Smooth muscle cell (in vitro differentiated cells): ENCODE results near the gene NARS2. TPM values are rescaled to one million over a fixed set of nuclear protein-coding genes. Genes with fewer than 3 reads are reported as not detected.
"Not testable (repeated sequence)": the region's sequence is repeated elsewhere in the genome, so short reads cannot be mapped to it uniquely, and the experiment has no call there.

Experiments used
- DNase-seq: peaks from one replicate; lab custom pipeline; 2025; ENCODE audit not compliant: unreplicated experiment; lab: John Stamatoyannopoulos, UW
- H2AFZ ChIP-seq: fragments of 200-600 bp; sonication (generic); 2 replicates; pipeline ENCODE4 v1.6.0; 2016; ENCODE audit warnings: antibody characterized with exemption, low read depth, mild to moderate bottlenecking
- H3F3A ChIP-seq: fragments of 200-600 bp; sonication (generic); 2 replicates; pipeline ENCODE4 v1.6.0; 2017; ENCODE audit warnings: antibody characterized with exemption, low read depth
- H3K27ac ChIP-seq: fragments of 200-600 bp; sonication (generic); 2 replicates; pipeline ENCODE4 v1.5.1; 2016; ENCODE audit warnings: low read depth, mild to moderate bottlenecking
- H3K27me3 ChIP-seq: fragments of 200-600 bp; sonication (generic); 2 replicates; pipeline ENCODE4 v1.6.1; 2016; ENCODE audit warnings: low read depth, mild to moderate bottlenecking
- H3K36me3 ChIP-seq: fragments of 200-600 bp; sonication (generic); 2 replicates; pipeline ENCODE4 v1.5.1; 2016; ENCODE audit warnings: low read depth
- H3K4me1 ChIP-seq: fragments of 200-600 bp; sonication (generic); 2 replicates; pipeline ENCODE4 v1.5.1; 2016; ENCODE audit warnings: low read depth
- H3K4me2 ChIP-seq: fragments of 200-600 bp; sonication (generic); 2 replicates; pipeline ENCODE4 v1.6.0; 2016; ENCODE audit warnings: mild to moderate bottlenecking
- H3K4me3 ChIP-seq: fragments of 200-600 bp; sonication (generic); 2 replicates; pipeline ENCODE4 v1.5.1; 2016; ENCODE audit warnings: mild to moderate bottlenecking
- H3K79me2 ChIP-seq: fragments of 200-600 bp; sonication (generic); 2 replicates; pipeline ENCODE4 v1.6.0; 2016; ENCODE audit warnings: low read depth, mild to moderate bottlenecking
- H3K9ac ChIP-seq: fragments of 200-600 bp; sonication (generic); 2 replicates; pipeline ENCODE4 v1.6.0; 2016; ENCODE audit warnings: low read depth
- H3K9me3 ChIP-seq: fragments of 200-600 bp; sonication (generic); replicated peaks from 2 replicates; pipeline ENCODE4 v1.5.1; 2016; ENCODE audit warnings: low read depth
- H4K20me1 ChIP-seq: fragments of 200-600 bp; sonication (generic); 2 replicates; pipeline ENCODE4 v1.6.0; 2016; ENCODE audit warnings: low read depth
- WGBS: methylation state at CpG from one replicate; pipeline ENCODE4 v1.1.7; 2016; ENCODE audit warnings: low lambda C conversion rate; 5-methylcytosine and 5-hydroxymethylcytosine counted together
- polyA plus RNA-seq: library from polyadenylated mRNA; unstranded; fragments of >200 nt; fragmentation: Nextera tagmentation; extraction: Ambion mirVana; gene quantifications from 2 replicates; pipeline ENCODE4 v1.2.1, GENCODE V29; 2016
- total RNA-seq: library from RNA; depleted of rRNA; stranded (reverse); fragments of >200 nt; gene quantifications from 2 replicates; pipeline ENCODE4 v1.2.3, GENCODE V29; 2014
- TF ChIP-seq, protein P1 (sequence below): fragments of 200-600 bp; sonication (generic); IDR thresholded peaks from 2 replicates; pipeline ENCODE4 v1.5.1; 2017; ENCODE audit warnings: borderline replicate concordance, mild to moderate bottlenecking, antibody characterized with exemption; ENCODE audit not compliant: insufficient read depth, poor library complexity, severe bottlenecking

NARS2 gene
- total and polyA plus RNA-seq, 2 experiments from 2014 or later: 12.2 to 17.4 TPM

DNA sequence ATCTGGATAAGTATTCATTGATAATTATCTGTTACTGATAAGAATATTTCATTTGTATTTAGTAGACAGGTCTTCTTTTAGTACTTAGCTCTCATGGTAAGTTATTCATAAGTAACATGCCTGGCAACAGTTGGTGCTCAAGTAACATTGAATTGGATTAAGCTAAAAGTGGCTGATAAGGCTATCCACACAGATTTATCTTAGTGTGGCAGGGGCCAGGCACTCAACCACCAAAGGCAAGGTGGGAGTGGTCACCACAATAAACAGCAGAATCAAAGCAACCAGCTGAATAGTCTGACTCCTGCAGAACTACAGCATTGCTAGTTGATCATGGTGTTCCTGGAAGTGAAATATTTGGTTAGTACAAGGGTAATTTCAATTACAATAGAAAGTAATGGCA lies 33.0 kb upstream of the NARS2 start:
- Histone ChIP-seq H4K20me1 (no peaks in the 10 kb centered on the region), H3K4me3 (no peak overlapping the region), H3K4me2 (no peak overlapping the region), H3K4me1 (no peaks in the 10 kb centered on the region), H3K9me3 (no peaks in the 10 kb centered on the region), H3F3A (no peaks in the 10 kb centered on the region), H3K9ac (no peak overlapping the region), H3K36me3 (no peaks in the 10 kb centered on the region), H3K79me2 (no peaks in the 10 kb centered on the region), H3K27ac (no peak overlapping the region), H2AFZ (no peak overlapping the region), H3K27me3 (no peaks in the 10 kb centered on the region)
- no peak for DNase-seq
- TF ChIP-seq, protein P1, sequence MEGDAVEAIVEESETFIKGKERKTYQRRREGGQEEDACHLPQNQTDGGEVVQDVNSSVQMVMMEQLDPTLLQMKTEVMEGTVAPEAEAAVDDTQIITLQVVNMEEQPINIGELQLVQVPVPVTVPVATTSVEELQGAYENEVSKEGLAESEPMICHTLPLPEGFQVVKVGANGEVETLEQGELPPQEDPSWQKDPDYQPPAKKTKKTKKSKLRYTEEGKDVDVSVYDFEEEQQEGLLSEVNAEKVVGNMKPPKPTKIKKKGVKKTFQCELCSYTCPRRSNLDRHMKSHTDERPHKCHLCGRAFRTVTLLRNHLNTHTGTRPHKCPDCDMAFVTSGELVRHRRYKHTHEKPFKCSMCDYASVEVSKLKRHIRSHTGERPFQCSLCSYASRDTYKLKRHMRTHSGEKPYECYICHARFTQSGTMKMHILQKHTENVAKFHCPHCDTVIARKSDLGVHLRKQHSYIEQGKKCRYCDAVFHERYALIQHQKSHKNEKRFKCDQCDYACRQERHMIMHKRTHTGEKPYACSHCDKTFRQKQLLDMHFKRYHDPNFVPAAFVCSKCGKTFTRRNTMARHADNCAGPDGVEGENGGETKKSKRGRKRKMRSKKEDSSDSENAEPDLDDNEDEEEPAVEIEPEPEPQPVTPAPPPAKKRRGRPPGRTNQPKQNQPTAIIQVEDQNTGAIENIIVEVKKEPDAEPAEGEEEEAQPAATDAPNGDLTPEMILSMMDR: no peak

DNA sequence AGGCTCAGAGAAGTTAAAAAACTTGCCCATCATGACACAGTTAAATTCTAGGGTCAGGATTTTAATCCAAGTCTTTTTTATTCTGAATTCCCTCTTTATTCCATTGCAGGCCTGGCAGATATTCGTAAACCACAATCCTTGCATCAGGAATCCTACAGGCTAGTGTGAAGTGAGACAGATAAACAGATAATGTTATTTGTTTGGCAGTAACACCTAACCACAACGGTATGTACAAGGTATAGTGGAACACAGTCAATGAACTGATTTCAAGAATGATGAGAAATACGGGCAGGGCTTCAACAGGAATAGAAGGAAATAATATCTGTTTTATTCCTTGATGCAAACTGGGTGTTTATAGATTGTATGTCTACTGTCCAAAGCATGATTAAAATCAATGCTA lies 32.0 kb upstream of the NARS2 start:
- Histone ChIP-seq H2AFZ (no peak overlapping the region), H3K9me3 (no peaks in the 10 kb centered on the region), H3K79me2 (no peaks in the 10 kb centered on the region), H3F3A (no peaks in the 10 kb centered on the region), H3K27ac (no peak overlapping the region), H3K27me3 (no peaks in the 10 kb centered on the region), H3K4me2 (no peak overlapping the region), H3K4me1 (no peaks in the 10 kb centered on the region), H4K20me1 (no peaks in the 10 kb centered on the region), H3K9ac (no peak overlapping the region), H3K36me3 (no peaks in the 10 kb centered on the region), H3K4me3 (no peak overlapping the region)
- TF ChIP-seq, protein P1: no peak
- WGBS: 77% methylated on average over 3 of the region's 3 CpGs
- no peak for DNase-seq

DNA sequence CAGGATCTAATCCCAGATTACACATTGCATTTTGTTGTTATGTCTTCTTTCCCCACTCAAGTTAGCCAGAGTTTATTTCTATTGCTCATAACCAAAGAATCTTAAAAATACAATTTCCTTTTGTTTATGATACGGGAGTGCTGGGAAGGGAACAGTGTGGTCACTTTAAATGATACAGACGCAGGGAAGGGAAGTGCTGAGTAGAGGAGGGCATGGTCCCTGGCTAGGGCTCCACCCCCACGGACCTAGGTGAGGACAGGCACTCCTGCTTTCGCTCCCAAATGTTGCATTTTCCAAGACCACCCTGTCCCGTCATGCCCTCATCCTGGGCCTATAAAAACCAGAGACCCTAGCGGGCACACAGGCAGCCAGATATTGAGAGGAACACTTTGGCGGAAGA lies 30.6 kb upstream of the NARS2 start:
- Histone ChIP-seq H2AFZ (no peak overlapping the region), H3K36me3 (no peaks in the 10 kb centered on the region), H3K9ac (no peak overlapping the region), H3K27me3 (no peaks in the 10 kb centered on the region), H3K4me2 (no peak overlapping the region), H3K4me1 (no peaks in the 10 kb centered on the region), H3F3A (no peaks in the 10 kb centered on the region), H3K4me3 (no peak overlapping the region), H3K9me3 (no peaks in the 10 kb centered on the region), H3K79me2 (no peaks in the 10 kb centered on the region), H4K20me1 (no peaks in the 10 kb centered on the region), H3K27ac (no peak overlapping the region)
- TF ChIP-seq, protein P1: no peak
- 82% methylated on average over 7 of the region's 7 CpGs for WGBS
- DNase-seq: no peak

DNA sequence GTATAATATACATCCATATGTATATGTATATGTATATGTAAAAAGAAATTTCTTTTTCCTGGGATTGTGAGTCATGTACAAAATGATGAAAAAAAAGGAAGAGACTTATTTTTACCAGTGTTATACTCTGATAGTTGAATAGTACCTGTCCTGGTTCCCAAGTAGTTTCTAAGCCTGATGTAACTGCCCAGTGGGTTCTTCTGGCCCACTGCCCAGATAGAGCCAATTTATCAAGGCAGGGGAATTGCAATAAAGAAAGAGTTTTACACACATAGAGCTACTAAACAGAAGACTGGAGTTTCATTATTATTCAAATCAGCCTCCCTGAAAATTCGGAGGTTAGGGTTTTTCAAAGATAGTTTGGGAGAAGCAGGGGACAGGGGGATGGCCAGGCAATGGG lies 29.1 kb upstream of the NARS2 start:
- Histone ChIP-seq H4K20me1 (no peaks in the 10 kb centered on the region), H3K4me1 (no peaks in the 10 kb centered on the region), H3K36me3 (no peaks in the 10 kb centered on the region), H3K9ac (no peak overlapping the region), H2AFZ (no peak overlapping the region), H3K9me3 (no peaks in the 10 kb centered on the region), H3F3A (no peaks in the 10 kb centered on the region), H3K4me3 (no peak overlapping the region), H3K27ac (no peak overlapping the region), H3K27me3 (no peaks in the 10 kb centered on the region), H3K4me2 (no peak overlapping the region), H3K79me2 (no peaks in the 10 kb centered on the region)
- DNase-seq: no peak
- 86% methylated on average over 1 of the region's 1 CpG for WGBS
- TF ChIP-seq, protein P1: no peak

DNA sequence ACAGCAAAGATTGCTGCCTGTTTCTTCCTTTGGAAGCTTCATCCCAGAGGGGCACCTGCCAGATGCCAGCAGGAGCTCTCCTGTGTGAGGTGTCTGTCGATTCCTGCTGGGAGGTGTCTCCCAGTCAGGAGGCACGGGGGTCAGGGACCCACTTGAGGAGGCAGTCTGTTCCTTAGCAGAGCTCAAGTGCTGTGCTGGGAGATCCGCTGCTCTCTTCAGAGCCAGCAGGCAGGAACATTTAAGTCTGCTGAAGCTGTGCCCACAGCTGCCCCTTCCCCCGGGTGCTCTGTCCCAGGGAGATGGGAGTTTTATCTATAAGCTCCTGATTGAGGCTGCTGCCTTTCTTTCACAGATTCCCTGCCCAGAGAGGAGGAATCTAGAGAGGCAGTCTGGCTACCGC lies 28.1 kb upstream of the NARS2 start:
- not testable (repeated sequence) for H3K4me3 ChIP-seq, H3K27ac ChIP-seq, H3K27me3 ChIP-seq, H3K4me2 ChIP-seq, H3K9ac ChIP-seq, H4K20me1 ChIP-seq, DNase-seq, H3K79me2 ChIP-seq, H3K9me3 ChIP-seq, H3F3A ChIP-seq, H3K4me1 ChIP-seq, H3K36me3 ChIP-seq, H2AFZ ChIP-seq
- WGBS: 96% methylated on average over 5 of the region's 5 CpGs

DNA sequence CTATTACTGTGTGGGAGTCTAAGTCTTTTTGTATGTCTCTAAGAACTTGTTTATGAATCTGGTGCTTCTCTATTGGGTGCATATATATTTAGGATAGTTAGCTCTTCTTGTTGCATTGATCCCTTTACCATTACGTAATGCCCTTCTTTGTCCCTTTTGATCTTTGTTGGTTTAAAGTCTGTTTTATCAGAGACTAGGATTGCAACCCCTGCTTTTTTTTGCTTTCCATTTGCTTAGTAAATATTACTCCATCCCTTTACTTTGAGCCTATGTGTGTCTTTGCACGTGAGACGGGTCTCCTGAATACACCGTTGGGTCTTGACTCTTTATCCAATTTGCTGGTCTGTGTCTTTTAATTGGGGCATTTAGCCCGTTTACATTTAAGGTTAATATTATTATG lies 26.4 kb upstream of the NARS2 start:
- WGBS: 92% methylated on average over 5 of the region's 5 CpGs
- H3K4me2 ChIP-seq, H3K4me1 ChIP-seq, H3K27me3 ChIP-seq, H3K9me3 ChIP-seq, H3K27ac ChIP-seq, H3K36me3 ChIP-seq, H3F3A ChIP-seq, H3K79me2 ChIP-seq, H2AFZ ChIP-seq, H4K20me1 ChIP-seq, H3K4me3 ChIP-seq, DNase-seq, H3K9ac ChIP-seq: not testable (repeated sequence)
